ENCODE measurements around the gene SMIM41.

DNA sequence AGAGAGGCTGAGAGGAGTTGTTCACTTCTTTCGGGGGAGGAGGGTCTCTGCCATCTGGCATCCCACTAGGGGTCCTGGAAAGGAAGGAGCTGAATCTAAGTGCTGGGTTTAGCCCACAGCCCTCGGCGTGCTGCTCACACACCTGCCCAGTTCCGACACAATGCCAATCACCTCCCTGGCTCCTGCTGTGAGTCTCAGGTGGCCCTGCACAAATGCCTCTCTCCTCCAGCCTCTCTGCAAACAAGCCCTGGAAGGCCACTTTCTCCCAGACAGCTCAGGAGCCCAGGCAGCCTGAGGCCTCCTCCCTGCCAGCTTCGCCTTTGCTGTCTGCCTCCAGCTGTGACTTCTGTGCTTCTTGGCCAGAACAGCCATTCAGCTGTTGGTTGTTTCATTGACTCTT, 51.2 kb downstream of the SMIM41 start:
- TF ChIP-seq CTCF (IDR thresholded peaks at IDR 0.05) = no peak
- TF ChIP-seq ZFX (IDR thresholded peaks at IDR 0.05; ENCODE audit: borderline replicate concordance) = no peak

Data from 22Rv1 (cell line).